Head of caudate nucleus (tissue), 42 donors: ENCODE results near the gene CHST3.
"Not testable (repeated sequence)": the region's sequence is repeated elsewhere in the genome, so short reads cannot be mapped to it uniquely, and the experiment has no call there.

Source experiments
- DNase-seq, 42 donors: peaks; one replicate each; pipeline versions ENCODE4 v3.0.0 to v3.0.0-alpha.2; 2020 to 2021; ENCODE audit warnings: mixed read lengths in 7 of 42
- intact Hi-C: fragments of 100-400 bp; cut with DNase I; formaldehyde crosslinking; loops from one replicate; pipeline ENCODE4 v1.15.0; 2022

Gene CHST3

DNA sequence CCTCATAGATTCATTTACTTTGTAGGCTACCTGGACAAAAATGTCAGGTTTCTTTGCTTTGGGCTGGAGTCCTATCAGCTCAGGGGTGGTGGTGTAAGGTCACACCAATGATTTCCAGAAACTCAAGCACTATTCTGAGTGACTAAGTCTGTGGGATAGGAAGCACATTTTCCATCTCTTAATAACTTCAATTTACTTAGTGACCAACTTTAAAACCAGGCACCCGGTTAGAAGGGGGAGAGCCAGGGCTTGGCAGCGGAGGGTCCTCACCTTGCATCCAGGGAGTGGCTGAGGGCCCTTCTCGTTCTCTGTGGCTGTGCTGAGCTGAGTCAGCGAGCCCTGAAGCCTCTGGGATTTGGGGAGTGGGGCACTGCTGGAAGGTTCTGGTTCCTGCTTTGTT, 6.7 kb downstream of the CHST3 start:
- intact Hi-C loops = no loop called here
- DNase-seq = peak in 3 of 42 donors; percentile 36 to 43 (median 37)

GRCh38 chr10:71971311-71971731, 7.1 kb downstream of the CHST3 start:
- intact Hi-C loops = no loop called here
- DNase-seq = peak in 5 of 42 donors; percentile 33 to 60 (median 41)

DNA sequence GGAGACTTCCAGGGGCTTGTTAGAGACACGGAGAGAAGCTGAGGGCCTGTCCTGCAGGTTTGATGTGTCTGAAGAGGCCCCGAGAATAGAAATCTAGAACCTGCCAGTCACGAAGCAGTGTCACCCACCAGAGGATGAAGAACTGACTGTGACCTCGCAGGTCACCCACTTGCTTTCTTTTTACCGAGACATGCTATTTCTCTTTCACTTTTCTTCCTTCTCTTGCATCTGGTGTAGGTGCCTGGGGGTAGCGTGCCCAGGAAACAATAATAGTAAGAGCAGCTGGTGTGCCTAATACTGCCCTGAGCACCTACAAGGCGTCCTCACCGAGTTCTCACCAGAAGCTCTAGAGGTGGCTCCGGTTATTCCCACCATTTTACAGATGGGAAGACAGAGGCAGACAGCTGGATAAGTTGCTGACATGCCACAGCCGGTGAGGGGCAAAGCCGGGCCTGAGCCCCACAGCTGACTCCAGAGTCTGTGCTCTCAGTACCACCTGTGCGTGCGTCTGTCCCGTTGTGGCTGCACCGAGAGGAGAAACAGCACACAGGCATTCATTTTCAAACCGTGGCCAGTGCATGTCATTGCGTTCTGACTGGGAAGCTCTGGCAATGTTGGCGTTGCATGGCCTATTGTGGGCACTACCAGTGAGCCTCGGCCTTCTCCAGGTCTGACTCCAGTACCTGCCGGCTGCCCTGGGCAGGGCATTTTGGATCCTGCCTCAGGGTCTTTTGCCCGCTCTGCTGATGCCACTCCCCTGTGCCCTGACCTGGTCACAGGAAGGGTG, 7.8 kb downstream of the CHST3 start:
- DNase-seq = peak in 3 of 42 donors; percentile 20 to 43 (median 39)
- intact Hi-C loops = no loop called here

- intact Hi-C loops = no loop called here
- peak in 2 of 42 donors; percentile 19 to 36 for DNase-seq
Observed at GRCh38 chr10:71972746-71973695, 8.8 kb downstream of the CHST3 start.

DNA sequence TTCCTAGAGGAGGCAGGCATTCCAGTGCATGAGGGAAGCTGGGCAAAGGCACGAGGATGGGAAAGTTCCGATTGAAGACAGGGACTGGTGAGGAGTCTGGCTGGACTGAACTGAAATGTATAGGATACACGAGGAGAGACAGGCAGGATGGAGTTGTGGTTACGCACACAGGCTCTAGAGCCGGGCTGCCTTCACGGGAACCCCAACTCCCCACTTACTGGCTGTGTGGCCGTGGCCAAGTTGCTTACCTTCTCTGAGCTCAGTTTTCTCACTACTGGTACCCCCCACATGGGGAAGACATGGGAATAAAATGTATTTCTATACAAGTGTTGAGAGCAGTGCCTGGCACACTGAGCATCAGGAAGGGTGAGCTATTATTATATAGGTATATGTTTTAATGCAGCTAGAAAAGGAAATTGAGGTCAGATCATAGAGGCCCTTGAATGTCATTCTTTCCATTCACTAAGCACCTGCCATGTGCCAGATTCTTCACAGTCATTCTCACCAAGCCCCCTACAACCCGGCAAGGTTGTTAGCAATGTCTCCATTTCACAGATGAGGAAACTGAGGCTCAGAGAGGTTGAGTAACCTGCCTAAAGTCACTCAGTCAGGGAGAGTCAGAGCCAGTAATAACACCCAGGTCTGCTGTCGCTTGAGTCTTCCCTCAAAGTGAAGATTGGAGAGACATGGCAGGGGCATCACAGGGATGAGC, 9.7 kb downstream of the CHST3 start:
- peak in 1 of 42 donors; percentile 33 for DNase-seq

GRCh38 chr10:71974489-71975021, 10.4 kb downstream of the CHST3 start:
- intact Hi-C loops = no loop called here
- peak in 12 of 42 donors; percentile 20 to 82 (median 63) for DNase-seq

More for the DNA sequence above, 9.7 kb downstream of the CHST3 start:
- intact Hi-C loops = no loop called here

DNA sequence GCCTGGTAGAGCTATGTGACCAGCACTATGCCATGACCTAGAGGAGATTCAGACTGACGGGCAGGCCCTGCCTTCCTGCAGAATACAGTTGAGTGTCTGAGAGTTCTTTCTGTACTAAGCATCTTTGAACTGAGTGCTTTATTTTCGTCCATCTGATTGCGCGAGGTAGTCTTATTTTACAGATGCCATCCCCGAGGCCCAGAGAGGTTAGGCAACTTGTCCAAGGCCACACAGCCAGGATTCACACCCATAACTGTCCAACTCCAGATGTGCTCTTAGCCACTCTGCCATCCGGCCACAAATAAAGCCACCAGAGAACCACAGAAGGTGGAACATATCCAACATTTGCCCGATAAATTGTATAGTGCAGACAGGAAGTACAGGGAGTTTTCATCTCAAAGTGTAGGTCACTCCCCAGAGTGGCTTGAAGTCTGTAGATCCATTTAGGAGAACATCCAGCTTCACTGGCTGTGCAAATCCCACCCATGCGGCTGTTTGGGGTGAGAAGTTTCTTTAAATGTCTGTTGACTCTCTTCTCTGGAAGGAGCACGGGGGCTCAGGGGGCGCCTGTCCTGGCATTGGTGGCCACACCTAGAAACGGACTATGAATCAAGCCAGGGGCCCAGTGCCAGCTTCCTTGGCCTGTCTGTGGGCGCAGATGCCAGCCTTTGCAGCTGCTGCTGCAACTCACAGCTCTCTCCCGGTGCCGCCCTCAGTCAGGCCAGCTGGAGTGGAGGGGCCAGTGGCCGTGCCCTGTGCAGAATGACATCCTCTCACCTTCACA, 11.1 kb downstream of the CHST3 start:
- peak; percentile 81 to 96 (median 89) for DNase-seq
- intact Hi-C loops = no loop called here

- DNase-seq = peak in 17 of 42 donors; percentile 50 to 87 (median 71)
- intact Hi-C loops = no loop called here
Observed at GRCh38 chr10:71975871-71976725, 11.9 kb downstream of the CHST3 start.

DNA sequence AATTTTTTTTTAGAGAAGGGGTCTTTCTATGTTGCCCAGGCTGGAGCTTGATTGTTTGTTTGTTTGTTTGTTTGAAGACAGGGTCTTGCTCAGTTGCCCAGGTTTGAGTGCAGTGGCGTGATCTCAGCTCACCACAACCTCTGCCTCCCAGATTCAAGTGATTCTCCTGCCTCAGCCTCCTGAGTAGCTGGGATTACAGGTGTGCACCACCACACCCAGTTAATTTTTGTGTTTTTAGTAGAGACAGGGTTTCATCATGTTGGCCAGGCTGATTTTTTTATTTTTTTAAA, 13.4 kb downstream of the CHST3 start:
- DNase-seq, intact Hi-C loops: not testable (repeated sequence)

GRCh38 chr10:71978476-71978875, 14.3 kb downstream of the CHST3 start:
- peak in 6 of 42 donors; percentile 21 to 60 (median 36) for DNase-seq
- intact Hi-C loops = no loop called here

DNA sequence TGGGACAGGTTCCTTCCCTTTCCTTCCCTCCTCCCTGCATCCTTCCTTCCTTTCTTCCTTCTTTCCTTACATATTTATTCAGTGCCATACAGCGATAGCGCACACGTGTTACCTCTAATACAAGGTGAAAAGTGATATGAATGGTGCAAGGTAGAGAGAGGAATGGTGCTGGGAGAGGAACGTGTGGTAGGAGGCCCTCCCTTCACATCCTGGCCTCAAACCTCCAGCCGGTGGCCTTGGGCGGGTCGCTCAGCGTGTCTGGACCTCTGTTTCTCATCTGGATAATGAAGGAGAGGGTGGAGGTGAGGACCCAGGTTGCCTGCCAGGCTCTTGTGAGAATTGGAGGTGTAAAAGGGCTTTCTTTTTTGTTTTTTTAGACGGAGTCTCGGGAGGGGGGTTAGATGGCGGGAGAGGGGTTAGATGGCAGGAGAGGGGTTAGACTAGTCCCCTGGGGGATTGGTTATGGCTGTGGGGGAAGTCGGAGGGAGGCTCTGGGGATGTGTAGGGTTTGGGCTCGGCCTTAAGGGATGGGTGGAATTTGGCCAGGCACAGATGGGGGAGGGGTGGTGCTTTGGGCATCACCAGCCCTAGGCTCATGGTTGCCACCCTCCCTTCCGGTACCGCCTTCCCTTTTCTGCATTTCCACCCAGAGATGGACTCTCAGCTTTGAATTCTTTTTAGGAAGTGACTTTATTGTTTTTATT, 14.9 kb downstream of the CHST3 start:
- intact Hi-C loops = no loop called here
- DNase-seq = peak in 6 of 42 donors; percentile 4 to 34 (median 20)

- intact Hi-C loops = no loop called here
- peak in 6 of 42 donors; percentile 1 to 27 (median 14) for DNase-seq
Observed at GRCh38 chr10:71979692-71980062, 15.5 kb downstream of the CHST3 start.

GRCh38 chr10:71980181-71981014, 16.2 kb downstream of the CHST3 start:
- intact Hi-C loops = no loop called here

DNA sequence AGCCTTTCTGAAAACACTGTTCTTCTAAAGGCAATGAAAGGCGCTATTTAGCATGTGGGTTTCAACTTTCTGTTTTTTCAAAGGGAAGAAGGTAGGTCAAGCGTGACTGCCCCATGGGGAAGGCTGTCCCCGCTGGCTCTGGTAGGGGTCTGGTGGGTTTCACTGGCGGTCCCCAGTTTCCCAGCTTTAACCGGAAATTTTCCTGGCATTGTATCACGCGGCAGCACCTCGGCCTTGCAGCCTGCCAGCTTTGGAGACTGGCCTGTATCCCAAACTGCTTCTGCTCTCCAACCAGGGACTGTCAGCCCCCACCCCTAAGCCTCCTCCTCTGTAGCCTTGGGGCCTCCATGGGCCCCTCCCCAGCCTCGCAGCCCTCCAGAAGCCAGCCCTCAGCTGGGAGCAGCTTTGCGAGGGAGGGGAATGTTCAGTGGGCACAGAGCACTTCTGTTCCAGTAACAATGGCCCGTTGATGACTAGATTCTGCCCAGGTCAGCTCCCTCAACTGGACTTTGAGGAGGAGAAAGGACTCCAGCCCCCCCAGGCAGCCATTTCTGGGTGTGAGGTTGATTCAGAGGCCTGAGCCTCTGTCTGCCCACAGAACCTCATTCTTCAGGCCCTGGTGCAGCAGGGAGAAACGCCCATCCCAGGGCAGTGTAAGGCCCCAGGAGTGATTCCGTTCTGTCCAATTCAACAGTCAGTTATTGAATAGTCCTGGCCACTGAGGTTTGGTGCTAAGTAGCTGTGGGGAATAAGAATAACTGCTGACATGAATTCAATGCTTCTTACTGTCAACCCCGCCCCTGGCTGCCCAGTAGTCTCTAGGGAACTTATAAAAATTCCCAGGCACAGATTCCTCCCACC, 17.1 kb downstream of the CHST3 start:
- peak; percentile 75 to 98 (median 91) for DNase-seq
- intact Hi-C loops = no loop called here

More at GRCh38 chr10:71980181-71981014, 16.2 kb downstream of the CHST3 start:
- DNase-seq = peak in 5 of 42 donors; percentile 3 to 32 (median 14)

DNA sequence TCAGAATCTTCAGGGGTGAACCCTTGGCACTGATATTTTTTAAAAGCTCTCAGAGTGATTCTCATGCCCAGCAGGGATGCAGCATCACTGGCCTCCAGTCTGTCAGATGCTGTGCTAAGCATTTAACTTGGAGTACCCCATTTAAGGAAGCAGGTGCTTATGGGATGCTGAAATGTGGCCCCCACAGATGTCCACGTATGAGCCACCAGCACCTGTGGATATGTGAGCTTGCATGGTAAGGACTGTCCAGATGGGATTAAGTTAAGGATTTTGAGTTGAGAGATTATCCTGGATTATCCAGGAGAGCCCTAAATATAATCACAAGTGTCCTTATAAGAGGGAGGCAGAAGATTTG, 17.7 kb downstream of the CHST3 start:
- intact Hi-C loops = no loop called here
- no peak for DNase-seq
